NCI-H69 (cell line): ENCODE results near the gene PTH2.

Experiments used
- DNase-seq: peaks from one replicate; lab custom pipeline; 2025; lab: John Stamatoyannopoulos, UW

The PTH2 gene

GRCh38 chr19:49430678-49431329 is 7.6 kb upstream of the PTH2 start:
- DNase-seq: peak; percentile 48

GRCh38 chr19:49430172-49430677 is 7.0 kb upstream of the PTH2 start:
- DNase-seq: peak; percentile 43

- DNase-seq: no peak
Measured at GRCh38 chr19:49428547-49429451, 5.6 kb upstream of the PTH2 start.

GRCh38 chr19:49427855-49428546 is 4.8 kb upstream of the PTH2 start:
- peak; percentile 76 for DNase-seq

- no peak for DNase-seq
Measured at GRCh38 chr19:49427339-49427738, 4.1 kb upstream of the PTH2 start.

GRCh38 chr19:49425922-49426592 is 2.8 kb upstream of the PTH2 start:
- DNase-seq: peak; percentile 88

- peak; percentile 20 for DNase-seq
Measured at GRCh38 chr19:49425178-49425577, 1.9 kb upstream of the PTH2 start, which contains the start of gene GFY. Gene GFY, plus strand, starts transcription at chr19:49425388. Its CDS starts 1,043 bp downstream, at chr19:49426431.

- DNase-seq: no peak
Measured at GRCh38 chr19:49423985-49424303, 703 bp upstream of the PTH2 start.

GRCh38 chr19:49422407-49423070 is 702 bp downstream of the PTH2 start:
- peak; percentile 92 for DNase-seq

GRCh38 chr19:49421878-49422202 is 1.4 kb downstream of the PTH2 start:
- no peak for DNase-seq

- peak; percentile 98 for DNase-seq
Measured at GRCh38 chr19:49421039-49421877, 2.0 kb downstream of the PTH2 start.

- DNase-seq: no peak
Measured at GRCh38 chr19:49420227-49420626, 3.0 kb downstream of the PTH2 start.

- no peak for DNase-seq
Measured at GRCh38 chr19:49419173-49419572, 4.1 kb downstream of the PTH2 start.

GRCh38 chr19:49418511-49418910 is 4.7 kb downstream of the PTH2 start:
- no peak for DNase-seq

GRCh38 chr19:49417088-49417487 is 6.2 kb downstream of the PTH2 start:
- DNase-seq: no peak

- no peak for DNase-seq
Measured at GRCh38 chr19:49415810-49416200, 7.4 kb downstream of the PTH2 start.

GRCh38 chr19:49415102-49415809 is 8.0 kb downstream of the PTH2 start:
- no peak for DNase-seq

GRCh38 chr19:49414256-49414655 is 9.0 kb downstream of the PTH2 start:
- no peak for DNase-seq

GRCh38 chr19:49413348-49413747 is 9.9 kb downstream of the PTH2 start:
- peak; percentile 97 for DNase-seq
